GM21528 (cell line): ENCODE measurements around the gene GALNT17.

Experiments used
- ATAC-seq: cut with Tn5 transposase; IDR thresholded peaks from one replicate; pipeline ENCODE4 v1.9.1; 2021; ENCODE audit warnings: mild to moderate bottlenecking, moderate library complexity; ENCODE audit not compliant: unreplicated experiment, low FRiP score

Gene GALNT17

GRCh38 chr7:71272509-71273490, 140.9 kb downstream of the GALNT17 start:
- no peak for ATAC-seq

DNA sequence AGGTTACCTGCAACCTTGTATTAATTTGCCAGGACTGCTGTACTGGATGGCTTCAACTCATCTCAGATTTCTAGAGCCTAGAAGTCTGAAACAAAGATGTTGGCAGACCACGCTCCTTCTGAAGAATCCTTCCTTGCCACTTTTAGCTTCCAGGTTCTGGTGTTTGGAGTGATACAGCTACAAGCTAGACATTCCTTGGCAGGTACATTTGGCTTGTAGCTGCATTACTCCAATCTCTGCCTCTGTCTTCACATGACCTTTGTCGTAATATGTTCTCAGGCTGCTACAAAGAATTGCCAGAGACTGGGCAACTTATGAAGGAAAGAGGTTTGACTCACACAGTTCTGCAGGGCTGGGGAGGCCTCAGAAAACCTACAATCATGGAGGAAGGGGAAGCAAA, 146.3 kb downstream of the GALNT17 start:
- no peak for ATAC-seq

- ATAC-seq: no peak
Observed at GRCh38 chr7:71281261-71281660, 149.3 kb downstream of the GALNT17 start.

- no peak for ATAC-seq
Observed at GRCh38 chr7:71283802-71284201, 151.9 kb downstream of the GALNT17 start.

GRCh38 chr7:71285571-71286145, 153.7 kb downstream of the GALNT17 start:
- no peak for ATAC-seq

- no peak for ATAC-seq
Observed at GRCh38 chr7:71286336-71286735, 154.4 kb downstream of the GALNT17 start.

- ATAC-seq: no peak
Observed at GRCh38 chr7:71286924-71287323, 155.0 kb downstream of the GALNT17 start.

DNA sequence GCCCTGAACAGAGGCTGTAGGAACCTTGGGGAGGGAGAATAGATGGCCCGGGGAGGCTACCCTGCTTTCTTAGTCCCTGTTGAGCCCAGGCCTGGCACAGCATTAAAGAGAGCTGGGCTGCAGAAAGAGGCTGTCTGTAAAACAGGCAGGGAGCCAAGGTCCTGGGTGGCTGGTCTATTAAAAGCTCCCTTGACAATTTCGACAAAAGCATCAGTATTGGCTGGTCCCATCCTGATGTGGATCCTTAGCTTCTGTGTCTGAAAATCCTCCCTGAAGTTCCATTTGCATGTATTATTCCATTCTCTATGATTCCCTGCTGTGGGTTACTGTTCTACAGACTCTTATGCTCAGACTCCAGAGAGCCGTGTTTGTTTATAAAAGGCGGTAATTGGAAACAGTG, 158.5 kb downstream of the GALNT17 start:
- ATAC-seq: no peak

DNA sequence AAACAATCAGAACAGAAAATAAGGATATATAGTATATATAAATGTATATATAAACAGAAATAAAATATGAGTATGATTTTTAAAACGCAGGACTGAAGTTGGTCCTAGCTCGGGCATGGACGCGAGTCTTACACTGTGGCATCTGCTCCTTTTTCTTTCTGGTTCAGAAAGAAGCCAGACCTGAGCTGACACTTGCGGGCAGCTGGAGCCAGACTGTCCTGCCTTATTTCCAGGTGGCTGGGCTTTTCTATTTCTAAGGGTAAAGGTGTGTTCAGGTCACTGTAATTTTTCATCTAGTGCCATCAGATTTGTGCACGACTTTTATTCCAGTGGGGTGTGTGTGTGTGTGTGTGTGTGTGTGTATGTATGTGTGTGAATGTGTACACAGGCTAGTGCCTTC, 166.4 kb downstream of the GALNT17 start:
- ATAC-seq: no peak

DNA sequence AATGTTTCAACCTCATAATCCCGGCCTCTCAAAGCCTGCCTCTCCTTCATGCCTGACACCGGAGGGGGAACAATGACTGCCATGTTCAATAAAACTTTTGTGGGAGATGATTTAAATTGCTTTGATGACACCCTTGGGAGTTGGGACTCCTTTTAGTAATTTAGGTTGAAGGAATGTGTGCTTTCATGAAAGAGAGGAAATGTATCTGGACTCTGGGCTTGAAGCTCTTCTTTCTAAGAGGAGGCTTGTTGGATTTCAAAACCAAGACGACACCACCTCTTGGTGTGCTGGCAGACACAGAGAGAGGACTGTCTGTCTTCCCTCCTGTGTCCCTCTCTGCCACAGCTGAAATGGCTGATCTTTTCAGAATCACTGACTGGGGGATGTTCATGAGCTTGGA, 168.1 kb downstream of the GALNT17 start:
- ATAC-seq: no peak

- no peak for ATAC-seq
Observed at GRCh38 chr7:71300603-71301002, 168.7 kb downstream of the GALNT17 start.

- ATAC-seq: no peak
Observed at GRCh38 chr7:71301167-71301566, 169.2 kb downstream of the GALNT17 start.

- no peak for ATAC-seq
Observed at GRCh38 chr7:71303566-71303965, 171.6 kb downstream of the GALNT17 start.

GRCh38 chr7:71308096-71308495, 176.2 kb downstream of the GALNT17 start:
- no peak for ATAC-seq

DNA sequence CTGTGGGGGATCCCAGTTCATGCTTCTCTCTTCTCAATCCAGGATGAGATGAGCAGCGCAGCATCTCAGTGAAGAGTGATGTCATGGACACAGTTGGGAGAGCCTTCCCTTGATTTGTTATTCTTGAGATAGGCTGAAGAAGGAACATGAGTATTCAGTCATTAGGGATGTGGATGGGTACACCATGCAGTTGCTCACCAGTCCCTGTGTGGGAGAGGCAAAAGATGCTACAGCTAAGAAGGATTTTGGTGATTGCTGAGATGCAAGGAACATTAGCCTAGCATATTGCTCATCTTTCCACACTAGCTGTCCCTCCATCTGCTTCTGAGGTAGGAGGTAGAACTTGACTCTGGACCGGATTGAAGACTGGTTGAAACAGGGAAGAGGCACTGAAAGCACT, 179.6 kb downstream of the GALNT17 start:
- ATAC-seq: no peak

- ATAC-seq: no peak
Observed at GRCh38 chr7:71312755-71313490, 181.0 kb downstream of the GALNT17 start.

GRCh38 chr7:71313553-71313952, 181.6 kb downstream of the GALNT17 start:
- no peak for ATAC-seq

- ATAC-seq: no peak
Observed at GRCh38 chr7:71320916-71321315, 189.0 kb downstream of the GALNT17 start.

DNA sequence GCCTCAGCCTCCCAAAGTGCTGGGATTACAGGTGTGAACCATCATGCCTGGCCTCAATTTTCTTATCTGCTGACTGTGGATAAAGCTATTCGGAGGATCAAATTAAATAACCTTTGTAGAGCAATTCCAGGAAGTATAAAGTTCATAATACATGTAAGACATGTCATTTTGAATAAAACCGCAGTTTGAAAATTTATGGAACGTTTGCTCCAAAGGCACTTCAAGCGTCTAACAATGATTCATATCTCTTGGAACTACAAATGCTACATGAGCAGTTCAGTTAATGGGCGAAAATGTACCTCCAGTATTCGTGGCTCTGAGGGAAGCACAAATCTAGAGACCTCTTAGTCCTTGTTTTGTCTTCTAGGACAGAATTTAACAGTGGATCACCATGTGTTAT, 190.3 kb downstream of the GALNT17 start:
- ATAC-seq: no peak

GRCh38 chr7:71323726-71324125, 191.8 kb downstream of the GALNT17 start:
- ATAC-seq: no peak

DNA sequence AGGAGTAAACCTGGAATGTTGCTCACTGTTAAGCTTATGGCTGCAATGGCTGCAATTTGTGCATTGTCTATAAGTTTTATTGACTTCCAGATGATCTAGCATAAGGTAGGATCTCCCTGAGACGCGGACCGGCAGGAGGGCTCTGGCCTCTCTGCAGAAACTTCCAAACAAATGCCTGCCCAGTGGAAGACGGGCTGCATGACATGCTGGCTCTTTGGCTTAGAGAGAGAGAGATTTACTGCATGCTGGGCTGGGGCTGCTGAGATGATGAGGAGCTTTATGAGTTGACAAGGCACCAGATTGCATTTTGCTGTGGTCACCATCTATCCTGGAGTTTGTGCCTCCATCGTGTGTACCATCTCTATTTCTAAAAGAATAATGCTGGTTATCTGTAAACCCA, 193.2 kb downstream of the GALNT17 start:
- no peak for ATAC-seq
